Measurements from ENCODE around the gene FANCL.
"Not testable (repeated sequence)": the region's sequence is repeated elsewhere in the genome, so short reads cannot be mapped to it uniquely, and the experiment has no call there.

FANCL gene

GRCh38 chr2:58221909-58222308 is 19.2 kb downstream of the FANCL start:
- no peak overlapping the region for H3K4me3 ChIP-seq (ENCODE audit: low read depth, low read length)
- TF ChIP-seq, protein P1, sequence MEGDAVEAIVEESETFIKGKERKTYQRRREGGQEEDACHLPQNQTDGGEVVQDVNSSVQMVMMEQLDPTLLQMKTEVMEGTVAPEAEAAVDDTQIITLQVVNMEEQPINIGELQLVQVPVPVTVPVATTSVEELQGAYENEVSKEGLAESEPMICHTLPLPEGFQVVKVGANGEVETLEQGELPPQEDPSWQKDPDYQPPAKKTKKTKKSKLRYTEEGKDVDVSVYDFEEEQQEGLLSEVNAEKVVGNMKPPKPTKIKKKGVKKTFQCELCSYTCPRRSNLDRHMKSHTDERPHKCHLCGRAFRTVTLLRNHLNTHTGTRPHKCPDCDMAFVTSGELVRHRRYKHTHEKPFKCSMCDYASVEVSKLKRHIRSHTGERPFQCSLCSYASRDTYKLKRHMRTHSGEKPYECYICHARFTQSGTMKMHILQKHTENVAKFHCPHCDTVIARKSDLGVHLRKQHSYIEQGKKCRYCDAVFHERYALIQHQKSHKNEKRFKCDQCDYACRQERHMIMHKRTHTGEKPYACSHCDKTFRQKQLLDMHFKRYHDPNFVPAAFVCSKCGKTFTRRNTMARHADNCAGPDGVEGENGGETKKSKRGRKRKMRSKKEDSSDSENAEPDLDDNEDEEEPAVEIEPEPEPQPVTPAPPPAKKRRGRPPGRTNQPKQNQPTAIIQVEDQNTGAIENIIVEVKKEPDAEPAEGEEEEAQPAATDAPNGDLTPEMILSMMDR (IDR thresholded peaks at IDR 0.05; ENCODE audit: low read depth, low read length): no peak
- TF ChIP-seq, protein P2, sequence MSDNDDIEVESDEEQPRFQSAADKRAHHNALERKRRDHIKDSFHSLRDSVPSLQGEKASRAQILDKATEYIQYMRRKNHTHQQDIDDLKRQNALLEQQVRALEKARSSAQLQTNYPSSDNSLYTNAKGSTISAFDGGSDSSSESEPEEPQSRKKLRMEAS (IDR thresholded peaks at IDR 0.05; ENCODE audit: low read depth, low read length): no peak
- TF ChIP-seq POLR2A (IDR thresholded peaks at IDR 0.05; ENCODE audit: extremely low read depth, insufficient read length) (no peak), MYC (IDR thresholded peaks at IDR 0.05; ENCODE audit: low read depth, low read length) (no peak)
- peak; percentile 26 for DNase-seq (ENCODE audit: low read depth)

DNA sequence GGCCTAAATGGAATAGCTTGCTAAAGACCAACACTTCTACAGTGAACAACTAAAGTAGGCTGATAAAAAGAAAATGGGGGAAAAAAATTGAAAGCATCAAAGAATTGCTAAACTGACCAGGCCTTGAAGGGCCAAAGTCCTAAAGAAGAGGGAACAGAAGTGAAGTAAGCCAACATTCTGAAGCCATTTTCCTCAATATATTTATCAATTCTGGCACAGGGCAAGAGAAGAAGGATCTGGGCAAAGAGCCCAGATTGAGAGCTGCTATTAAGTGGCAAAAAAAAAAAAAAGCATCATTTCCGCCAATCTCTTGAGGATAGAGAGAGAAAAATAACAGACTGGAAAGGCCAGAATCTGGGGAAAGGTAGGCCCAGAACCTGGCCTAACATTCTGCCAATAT is 25.7 kb downstream of the FANCL start:
- H3K4me3 ChIP-seq (ENCODE audit: low read depth, low read length): no peak overlapping the region
- DNase-seq (ENCODE audit: low read depth): no peak
- TF ChIP-seq POLR2A (IDR thresholded peaks at IDR 0.05; ENCODE audit: extremely low read depth, insufficient read length): no peak
- TF ChIP-seq MYC (IDR thresholded peaks at IDR 0.05; ENCODE audit: low read depth, low read length): no peak
- TF ChIP-seq, protein P1 (IDR thresholded peaks at IDR 0.05; ENCODE audit: low read depth, low read length): no peak
- TF ChIP-seq, protein P2 (IDR thresholded peaks at IDR 0.05; ENCODE audit: low read depth, low read length): no peak

DNA sequence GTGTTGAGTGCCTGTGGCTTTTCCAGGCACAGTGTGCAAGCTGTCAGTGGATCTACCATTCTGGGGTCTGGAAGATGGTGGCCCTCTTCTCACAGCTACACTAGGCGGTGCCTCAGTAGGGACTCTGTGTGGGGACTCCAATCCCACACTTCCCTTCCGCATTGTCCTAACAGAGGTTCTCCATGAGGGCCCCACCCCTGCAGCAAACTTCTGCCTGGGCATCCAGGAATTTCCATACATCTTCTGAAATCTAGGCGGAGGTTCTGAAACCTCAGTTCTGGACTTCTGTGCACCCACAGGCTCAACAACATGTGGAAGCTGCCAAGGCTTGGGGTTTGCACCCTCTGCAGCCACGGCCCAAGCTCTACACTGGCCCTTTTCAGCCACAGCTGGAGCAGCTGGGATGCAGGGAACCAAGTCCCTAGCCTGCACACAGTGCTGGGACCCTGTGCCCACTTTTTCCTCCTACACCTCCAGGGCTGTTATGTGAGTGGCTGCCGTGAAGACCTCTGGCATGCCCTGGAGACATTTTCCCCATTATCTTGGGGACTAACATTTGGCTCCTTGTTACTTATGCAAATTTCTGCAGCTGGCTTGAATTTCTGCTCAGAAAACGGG is 30.1 kb downstream of the FANCL start:
- not testable (repeated sequence) for H3K4me3 ChIP-seq (ENCODE audit: low read depth, low read length); DNase-seq (ENCODE audit: low read depth)

GRCh38 chr2:58207189-58207588 is 33.9 kb downstream of the FANCL start:
- TF ChIP-seq MYC (IDR thresholded peaks at IDR 0.05; ENCODE audit: low read depth, low read length): no peak
- TF ChIP-seq, protein P2 (IDR thresholded peaks at IDR 0.05; ENCODE audit: low read depth, low read length): no peak
- H3K4me3 ChIP-seq (ENCODE audit: low read depth, low read length): no peak overlapping the region
- DNase-seq (ENCODE audit: low read depth): no peak

DNA sequence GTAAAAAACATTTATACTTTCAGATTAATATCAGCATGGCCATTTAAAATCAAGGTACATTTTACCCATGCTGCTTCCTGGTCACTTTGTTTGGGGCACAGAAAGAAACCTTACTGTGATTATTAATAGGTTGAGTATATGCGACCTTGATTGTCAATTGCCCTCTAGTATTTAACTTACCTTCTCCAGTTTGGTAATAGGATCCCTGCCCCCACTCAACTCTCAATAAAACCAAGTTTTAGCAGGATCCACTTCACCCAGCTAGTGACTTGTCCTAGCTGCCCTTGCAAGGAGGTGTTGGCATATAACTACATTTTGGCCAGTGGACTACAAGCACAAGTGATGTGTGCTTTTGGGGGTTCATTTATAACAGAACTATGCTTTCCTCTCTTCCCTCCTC is 34.3 kb downstream of the FANCL start:
- DNase-seq (ENCODE audit: low read depth): no peak
- no peak for TF ChIP-seq MYC (IDR thresholded peaks at IDR 0.05; ENCODE audit: low read depth, low read length)
- TF ChIP-seq, protein P2 (IDR thresholded peaks at IDR 0.05; ENCODE audit: low read depth, low read length): no peak
- TF ChIP-seq, protein P1 (IDR thresholded peaks at IDR 0.05; ENCODE audit: low read depth, low read length): no peak
- TF ChIP-seq POLR2A (IDR thresholded peaks at IDR 0.05; ENCODE audit: extremely low read depth, insufficient read length): no peak
- no peak overlapping the region for H3K4me3 ChIP-seq (ENCODE audit: low read depth, low read length)

GRCh38 chr2:58204195-58204959 is 36.7 kb downstream of the FANCL start:
- TF ChIP-seq, protein P1 (IDR thresholded peaks at IDR 0.05; ENCODE audit: low read depth, low read length): no peak
- TF ChIP-seq MYC (IDR thresholded peaks at IDR 0.05; ENCODE audit: low read depth, low read length): no peak
- no peak for TF ChIP-seq POLR2A (IDR thresholded peaks at IDR 0.05; ENCODE audit: extremely low read depth, insufficient read length)
- DNase-seq (ENCODE audit: low read depth): no peak
- H3K4me3 ChIP-seq (ENCODE audit: low read depth, low read length): no peak overlapping the region
